CD4-positive, alpha-beta T cell treated with Interleukin-12 subunit alpha and Interleukin-12 subunit beta, for 1 hour (primary cell): Measurements from ENCODE around the gene WWC2.
A peak's percentile ranks its signal among the peaks of the same experiment; 100 is the strongest.
"Not testable (repeated sequence)": the region's sequence is repeated elsewhere in the genome, so short reads cannot be mapped to it uniquely, and the experiment has no call there.

Experiments
- DNase-seq: peaks from one replicate; pipeline ENCODE4 v3.0.0-alpha.2; 2020

WWC2 gene

DNA sequence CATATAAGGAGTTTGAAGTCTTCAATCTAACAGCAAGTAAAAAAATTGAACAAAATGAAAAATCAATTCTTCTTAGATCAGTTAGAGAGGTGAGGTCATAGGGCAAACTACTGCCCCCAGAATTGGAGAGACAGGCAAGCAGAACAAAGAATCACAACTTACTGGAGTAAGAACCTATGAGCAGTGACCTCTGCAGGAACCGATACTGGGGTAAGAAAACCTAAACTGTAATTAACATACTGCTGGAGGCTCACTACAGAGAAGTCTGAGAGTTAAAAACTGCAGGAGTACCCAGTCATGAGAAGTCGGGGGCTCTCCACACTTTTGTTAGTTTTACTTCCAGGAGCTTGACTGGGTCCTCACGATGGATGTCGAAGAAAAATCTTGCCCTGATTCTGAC is 205.0 kb downstream of the WWC2 start:
- no peak for DNase-seq

DNA sequence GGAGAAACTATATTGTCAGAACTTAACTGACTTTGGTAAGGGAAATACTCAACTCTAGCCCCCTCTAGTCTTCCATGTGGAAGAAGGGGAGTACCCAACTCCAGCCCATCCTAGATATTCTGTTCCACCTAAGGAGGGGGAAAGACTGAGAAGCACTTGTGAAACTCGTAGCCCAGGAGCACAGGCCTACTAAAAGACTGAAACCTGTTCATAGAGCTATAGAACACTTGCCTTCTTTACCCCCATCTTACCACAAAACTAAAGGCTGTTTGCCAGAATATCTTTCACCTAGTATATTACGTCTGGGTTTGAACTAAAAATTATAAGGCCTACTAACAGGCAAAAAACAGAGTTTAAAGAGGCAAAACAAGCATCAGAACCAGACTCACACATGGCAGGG is 205.5 kb downstream of the WWC2 start:
- DNase-seq, result no peak

DNA sequence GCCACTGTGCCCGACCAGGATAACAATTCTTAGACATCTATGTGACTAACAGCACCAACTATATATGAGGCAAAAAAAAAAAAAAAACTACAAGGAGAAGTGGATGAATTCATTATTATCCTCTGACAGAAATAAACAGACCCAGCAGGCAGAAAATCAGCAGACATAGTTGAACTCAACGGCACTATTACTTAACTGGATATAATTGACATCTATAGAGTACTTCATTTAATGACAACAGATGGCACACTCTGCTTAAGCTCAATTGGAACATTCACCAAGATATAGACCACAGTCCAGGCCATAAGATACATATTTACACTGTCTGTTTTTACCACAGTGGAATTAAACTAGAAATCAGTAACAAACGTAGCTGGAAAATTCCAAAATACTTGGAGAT is 207.8 kb downstream of the WWC2 start:
- DNase-seq, result no peak

DNA sequence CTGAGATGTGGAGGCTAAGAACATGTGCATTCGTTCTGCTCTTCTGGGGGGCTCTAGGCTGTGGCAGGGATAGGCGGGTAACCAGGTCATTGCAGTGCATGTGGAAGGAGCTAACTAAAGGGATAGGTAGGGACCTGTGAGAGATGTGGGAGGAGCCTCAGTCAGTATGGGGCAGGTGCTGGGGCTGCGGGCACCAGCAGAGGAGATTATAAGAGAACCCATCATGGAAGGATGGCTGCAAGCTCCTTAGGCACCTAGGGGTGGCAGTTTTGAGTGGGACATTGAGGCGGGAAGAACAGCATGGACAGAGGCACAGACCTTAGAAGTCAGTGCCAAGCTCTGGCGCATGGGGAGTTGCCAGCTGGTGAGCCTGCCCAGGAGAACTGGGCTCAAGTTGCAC is 213.8 kb downstream of the WWC2 start:
- DNase-seq, result no peak

DNA sequence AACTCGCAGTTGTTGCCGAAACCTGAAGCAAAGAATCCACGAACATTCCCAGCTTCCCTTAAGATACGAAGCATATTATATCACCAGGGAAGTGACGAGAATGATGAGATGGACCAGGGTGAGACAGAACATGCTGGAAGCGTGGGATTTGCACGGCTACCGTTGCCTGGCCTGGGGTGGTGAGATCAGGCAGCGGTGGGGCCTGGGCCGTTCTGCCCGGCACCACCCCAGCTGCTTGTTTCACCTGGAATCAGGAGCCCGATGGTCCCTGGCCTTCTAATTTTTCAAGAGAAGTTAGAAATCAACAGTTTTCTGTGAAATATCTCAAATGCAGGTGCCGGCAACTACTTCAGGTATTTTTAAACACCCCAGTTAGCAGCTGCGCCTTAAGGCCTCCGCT is 215.3 kb downstream of the WWC2 start:
- no peak for DNase-seq

DNA sequence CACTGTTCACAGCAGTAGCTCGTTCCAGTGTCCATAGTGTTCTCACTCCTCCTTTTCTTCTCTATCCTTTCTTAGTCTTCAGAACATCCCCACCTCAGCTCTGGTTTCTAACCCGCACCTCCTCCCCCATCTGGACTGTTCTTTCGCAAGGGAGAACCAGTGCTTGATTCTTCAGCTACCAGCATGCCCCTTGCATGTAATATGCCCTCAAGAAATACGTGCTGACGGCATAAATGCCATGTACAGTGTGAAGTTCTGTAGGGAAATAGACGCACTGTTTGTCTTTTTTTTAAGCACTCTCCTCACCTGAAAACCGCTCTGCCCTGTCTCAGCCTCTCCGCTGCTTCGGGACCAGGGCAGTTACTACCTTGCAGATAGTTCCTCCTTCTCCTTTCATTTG is 215.7 kb downstream of the WWC2 start:
- no peak for DNase-seq

DNA sequence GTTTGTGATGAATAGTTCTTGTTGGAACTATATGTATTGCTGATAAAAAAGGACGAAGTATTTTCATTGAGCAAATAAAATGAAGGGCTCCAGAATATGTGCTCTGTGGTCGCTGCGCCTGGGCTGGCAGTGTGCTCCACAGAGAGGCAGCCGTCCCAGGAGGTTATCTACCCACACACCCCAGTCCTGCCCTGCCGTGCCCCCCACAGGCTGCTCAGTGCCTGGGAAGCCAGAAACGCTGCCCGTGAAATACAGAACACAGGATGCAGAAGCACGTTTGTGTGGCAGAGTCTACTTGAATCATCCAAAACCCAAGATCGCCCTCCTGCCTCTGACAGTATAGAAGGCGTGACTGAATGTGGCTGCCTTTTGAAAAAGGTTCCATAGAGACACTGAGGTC is 219.6 kb downstream of the WWC2 start:
- no peak for DNase-seq

DNA sequence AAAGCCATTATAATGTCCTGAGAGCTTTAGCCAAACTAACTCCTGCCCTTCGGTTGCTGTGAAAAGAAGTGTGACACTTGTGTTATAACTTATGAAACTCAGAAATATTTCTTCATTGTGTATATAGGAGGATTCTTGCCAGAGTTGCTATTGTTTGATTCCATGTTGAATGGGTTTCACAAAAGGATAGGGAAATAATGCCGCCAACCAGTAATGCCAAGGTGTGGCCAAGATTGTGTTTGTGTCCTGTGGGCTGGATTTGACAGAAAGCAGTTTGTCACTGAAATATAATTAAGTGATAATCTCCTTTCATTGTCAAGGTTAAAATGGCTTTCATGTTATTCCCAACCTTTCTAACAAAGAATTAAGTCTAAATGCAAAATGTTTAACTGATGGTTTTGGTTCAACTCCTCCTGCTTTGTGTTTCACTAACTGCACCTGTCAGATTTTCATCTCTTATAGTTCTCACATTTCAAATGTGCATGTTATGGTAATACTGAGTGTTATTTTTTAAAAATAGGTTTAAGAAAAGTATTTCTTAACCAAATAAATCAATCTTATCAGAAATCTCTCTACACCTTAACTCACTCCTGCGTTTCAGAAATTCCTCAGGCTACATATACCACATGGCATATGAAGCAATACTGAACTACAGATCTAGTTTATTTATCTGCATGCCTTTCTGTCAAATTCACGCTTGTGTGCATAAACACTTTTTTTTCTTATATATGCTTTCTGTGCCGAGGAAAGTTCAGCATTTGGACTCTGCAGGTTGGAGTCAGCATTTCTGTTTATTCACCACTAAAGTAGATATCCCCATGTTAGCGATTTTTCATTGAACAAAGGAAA is 221.4 kb downstream of the WWC2 start, which contains the start of gene CLDN22:
CLDN22 (minus strand) TSS at position 66 of the 849 bp plus-strand sequence; CDS start at position 8, 58 bp downstream.
- no peak for DNase-seq

DNA sequence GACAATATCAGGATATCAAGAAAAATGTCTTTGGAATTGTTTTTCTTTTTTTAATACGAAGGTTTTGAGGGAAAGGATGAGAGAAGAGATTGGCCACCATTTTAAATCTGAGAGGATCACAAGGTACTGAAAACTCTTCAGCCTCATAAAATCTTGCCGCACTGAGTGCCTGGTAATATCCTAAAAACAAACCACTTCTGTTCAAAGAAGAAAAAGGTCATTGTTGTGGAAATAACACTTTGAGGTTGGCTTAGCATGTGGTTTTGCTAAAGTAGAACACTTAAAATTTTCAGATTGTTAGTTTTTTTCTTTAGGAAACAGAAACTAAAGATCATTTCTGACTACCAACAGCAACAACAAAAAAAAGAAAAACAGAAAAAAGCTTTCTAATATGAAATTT is 222.0 kb downstream of the WWC2 start:
- peak; percentile 7 for DNase-seq

DNA sequence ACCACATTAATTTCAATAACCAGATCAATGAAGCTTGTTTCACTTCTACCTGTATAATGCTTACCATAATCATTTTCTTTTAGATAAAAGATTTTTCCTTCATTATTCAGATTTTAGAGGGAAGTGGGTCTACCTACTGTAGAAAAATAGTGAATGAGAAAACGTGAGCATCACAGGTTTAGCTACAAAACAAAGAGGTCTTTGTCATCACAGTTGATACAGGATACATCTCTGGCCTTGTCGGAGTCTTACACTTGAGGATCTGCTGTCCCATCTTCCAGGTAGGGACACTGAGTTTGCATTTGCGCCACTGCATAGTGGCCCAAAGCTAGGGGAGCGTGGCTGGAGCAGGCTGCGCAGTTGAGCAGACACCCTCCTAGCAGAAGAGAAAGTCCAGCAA is 222.5 kb downstream of the WWC2 start:
- no peak for DNase-seq

DNA sequence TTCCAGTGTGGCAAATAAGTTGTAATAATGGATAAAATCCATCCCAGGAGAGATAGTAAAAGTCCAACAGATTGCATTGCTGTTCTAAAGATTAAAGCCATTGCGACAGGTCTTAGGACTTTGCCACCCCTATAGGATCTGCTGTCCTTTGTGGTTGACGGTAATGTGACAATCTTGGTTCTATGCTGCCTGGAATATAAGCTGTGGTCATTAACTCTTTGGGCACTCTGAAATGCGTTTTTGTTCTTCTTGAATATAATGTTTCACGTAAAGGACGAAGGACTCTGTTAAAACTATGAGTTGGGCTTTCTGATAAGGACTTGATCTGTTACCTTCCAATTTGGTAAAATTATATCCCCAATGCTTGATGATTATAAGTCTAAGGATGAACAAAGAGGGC is 223.3 kb downstream of the WWC2 start, which contains the start of gene CLDN24:
CLDN24 (minus strand) TSS at position 101 of the 400 bp plus-strand sequence; CDS start at position 101, 0 bp downstream.
- DNase-seq, result no peak

DNA sequence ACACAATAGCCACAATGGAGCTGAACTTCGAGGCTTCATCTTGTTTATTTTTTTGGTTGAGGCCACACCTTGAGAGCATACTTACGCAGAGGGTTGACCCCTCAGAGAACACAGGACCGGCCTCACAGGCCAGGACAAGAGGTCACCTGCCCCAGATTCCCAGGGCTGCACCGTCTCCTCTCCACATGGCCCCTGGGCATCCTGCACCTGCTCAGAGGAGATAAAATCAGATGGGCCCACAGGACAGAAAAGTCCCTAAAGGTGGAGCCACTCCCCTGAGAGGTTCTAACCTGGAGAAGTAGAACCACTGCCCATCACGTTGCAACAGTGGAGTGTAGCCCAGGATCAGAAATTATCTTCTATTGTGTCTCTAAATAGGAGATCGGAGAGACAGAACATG is 224.2 kb downstream of the WWC2 start:
- no peak for DNase-seq

DNA sequence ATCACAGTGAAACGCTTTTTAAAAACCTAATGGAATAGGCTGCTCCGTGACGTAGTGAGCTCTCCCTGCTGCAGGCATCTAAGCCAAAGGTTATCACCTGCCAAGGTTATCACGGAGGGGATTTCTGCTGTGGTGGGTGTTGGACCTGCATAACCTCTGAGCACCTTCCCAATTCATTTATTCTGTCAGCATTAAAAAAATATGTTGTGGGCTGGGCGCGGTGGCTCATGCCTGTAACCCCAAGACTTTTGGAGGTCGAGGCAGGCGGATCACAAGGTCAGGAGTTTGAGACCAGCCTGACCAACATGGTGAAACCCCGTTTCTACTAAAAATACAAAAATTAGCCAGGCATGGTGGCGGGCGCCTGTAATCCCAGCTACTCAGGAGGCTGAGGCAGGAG is 225.0 kb downstream of the WWC2 start:
- DNase-seq, result not testable (repeated sequence)

DNA sequence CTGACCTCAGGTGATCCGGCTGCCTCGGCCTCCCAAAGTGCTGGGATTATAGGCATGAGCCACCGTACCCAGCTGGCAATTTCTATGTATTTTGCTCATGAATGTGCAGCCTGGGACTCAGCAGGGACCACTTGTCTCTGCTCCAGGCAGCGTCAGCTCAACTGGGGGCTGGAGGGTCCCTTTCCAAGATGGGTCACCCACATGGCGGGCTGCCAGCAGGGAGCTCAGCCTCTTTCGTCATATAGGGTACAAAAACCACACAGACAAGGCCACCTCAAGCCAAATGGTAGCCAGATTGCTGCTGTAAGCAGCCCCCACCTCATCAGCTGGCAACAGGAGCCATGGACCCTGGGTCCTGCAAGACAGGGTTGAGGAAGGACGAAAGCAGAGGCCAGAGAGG is 225.6 kb downstream of the WWC2 start:
- no peak for DNase-seq

DNA sequence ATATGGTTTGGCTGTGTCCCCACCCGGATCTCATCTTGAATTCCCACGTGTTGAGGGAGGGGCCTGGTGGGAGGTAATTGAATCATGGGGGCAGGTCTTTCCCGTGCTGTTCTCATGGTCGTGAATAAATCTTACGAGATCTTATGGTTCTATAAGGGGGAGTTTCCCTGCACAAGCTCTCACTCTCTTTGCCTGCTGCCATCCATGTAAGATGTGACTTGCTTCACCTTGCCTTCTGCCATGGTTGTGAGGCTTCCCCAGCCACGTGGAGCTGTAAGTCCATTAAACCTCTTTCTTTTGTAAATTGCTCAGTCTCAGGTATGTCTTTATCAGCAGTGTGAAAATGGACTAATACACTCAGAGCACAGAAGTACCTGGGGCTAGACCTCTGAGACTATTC is 227.3 kb downstream of the WWC2 start:
- not testable (repeated sequence) for DNase-seq

DNA sequence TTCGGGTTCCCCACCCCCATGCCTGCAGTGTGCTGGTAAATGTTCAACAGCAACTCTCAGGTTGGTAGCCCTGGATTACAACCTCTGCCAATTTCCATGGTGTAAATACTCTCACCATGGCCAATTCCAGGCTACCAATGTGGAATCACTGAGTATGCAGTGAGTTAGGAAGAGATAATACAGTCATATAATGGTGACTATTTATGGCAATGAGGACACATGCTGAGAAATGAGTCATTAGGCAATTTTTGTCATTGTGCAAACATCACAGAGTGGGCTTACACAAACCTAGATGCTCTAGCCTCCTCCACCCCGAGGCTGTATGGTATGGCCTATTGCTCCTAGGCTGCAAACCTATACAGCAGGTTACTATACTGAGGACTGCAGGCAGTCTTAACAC is 227.8 kb downstream of the WWC2 start:
- DNase-seq, result no peak

DNA sequence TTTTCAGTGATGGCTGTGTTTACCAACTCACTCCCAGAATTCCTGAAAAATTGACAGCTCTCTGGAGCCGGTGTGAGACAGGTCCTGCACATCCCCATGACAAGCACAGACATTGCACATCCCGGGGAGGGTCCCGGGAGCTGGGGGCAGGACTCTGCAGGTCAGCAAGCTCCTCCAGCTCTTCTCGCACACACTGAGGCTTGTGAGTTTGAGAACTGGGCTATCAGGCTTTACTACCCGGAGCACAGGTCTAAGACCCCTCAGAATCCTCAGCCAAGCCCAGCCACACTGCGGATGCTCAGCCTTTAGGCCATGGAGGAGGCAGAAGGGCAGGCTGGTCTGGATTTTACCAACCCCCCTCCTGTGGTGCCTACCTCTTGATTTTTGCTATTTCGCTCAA is 228.8 kb downstream of the WWC2 start:
- DNase-seq, result no peak

DNA sequence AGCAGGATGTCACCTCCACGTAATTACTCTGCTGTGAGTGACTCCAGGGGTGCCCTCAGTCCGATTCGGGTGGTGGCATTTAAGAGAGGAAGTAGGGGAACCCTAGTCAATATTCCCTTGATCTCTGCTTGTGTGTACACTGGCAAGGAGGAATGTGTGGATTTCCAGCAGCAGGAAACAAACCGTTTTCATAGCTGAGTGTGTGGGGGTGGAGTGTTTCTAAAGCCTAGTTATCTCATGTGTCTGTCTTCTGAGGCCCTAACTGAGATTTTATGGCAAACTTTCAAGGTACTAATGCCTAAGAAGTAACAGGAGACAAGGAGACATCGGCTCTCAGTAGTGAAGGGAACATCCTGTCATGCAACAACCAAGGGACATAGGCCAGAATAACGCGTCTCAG is 229.8 kb downstream of the WWC2 start:
- DNase-seq, result no peak

DNA sequence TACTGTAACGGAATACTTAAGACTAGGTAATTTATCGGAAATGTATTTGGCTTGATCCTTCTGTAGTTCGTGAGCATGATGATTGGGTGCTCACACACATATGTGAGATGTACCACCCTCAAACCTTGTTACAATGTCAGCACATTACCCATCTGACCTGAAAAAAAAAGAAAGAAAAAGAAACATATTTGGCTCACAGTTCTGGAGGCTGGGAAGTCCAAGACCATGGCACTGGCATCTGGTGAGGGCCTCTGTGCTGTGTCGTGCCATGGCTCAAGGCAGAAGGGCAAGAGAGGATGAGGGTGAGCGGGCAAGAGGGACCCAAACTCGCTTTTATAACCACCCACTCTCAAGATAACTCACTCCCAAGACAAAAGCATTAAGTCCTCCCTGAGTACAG is 230.2 kb downstream of the WWC2 start:
- DNase-seq, result no peak

DNA sequence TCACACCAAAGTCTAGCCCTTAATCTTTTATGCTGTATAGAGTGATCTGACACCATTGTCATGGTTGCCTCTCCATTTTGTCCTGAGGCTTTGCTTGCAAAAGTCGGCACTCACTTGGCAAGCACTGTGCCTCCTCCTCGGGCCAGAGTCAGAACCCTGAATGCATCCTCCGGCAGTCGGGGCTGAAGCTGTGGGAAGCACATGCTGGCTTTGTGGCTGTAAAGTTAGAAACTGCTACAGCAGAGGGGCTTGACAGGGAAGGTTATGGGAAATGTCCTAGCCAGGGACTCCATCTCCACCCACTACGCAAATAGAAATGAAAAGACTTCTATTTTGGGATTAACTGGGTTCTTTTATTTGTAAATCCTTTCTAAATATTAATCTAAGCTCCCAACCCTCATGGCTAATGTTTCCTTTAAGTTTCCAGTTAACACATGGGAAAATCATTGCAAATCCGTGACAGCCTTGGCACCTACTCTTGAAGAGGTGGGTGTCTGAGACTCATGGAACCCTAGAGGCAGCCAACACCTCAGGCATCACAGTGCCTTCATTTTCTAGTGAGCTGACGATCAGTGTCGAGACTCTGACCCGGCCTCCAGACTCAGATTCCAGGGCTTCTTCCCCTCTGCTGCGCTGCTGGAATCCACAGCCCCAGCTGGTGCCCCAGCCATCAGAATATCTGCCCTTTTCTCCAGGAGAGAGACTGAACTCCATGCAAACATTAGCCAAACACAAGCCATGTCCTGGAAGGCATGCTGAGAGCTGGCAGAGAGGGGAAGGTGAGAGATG is 231.1 kb downstream of the WWC2 start:
- no peak for DNase-seq

DNA sequence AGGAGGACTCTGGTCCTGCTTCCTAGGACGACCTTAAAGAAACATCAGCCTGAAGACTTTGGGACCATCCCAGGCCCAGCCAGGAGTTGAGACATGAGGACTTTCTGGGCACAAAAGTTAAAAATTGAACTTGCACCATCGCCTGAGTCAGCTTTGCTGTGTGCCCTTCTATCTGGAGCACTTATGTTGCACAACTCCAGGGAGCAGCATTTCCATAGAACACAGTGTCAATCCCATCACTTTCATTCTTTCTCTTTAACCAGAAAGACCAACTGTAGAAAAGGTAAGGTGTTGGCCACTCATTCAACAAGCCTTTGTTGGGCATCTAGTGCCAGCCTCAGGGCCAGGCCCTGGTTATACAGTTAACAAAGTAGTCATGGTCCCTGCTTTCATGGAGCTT is 231.8 kb downstream of the WWC2 start:
- DNase-seq, result no peak

DNA sequence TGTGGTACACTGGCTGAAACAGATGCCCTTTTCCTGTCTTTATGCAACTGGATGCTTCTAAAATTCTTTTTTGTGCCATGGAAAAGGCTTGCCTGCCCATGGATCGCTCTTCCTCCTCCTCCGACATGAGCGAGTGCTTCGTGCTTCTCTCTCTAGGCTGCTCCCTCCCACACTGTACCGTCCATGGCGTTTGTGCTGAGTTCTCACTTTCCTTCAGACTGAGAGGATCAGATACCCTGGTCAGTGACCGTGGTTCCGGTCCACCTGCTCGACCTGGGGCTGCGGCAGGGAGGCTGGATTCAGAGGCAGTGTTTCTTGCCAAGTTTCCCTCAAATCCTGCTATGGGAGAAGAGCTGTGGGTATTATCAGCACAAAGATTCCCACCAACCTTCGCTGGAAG is 233.4 kb downstream of the WWC2 start:
- DNase-seq, result no peak

DNA sequence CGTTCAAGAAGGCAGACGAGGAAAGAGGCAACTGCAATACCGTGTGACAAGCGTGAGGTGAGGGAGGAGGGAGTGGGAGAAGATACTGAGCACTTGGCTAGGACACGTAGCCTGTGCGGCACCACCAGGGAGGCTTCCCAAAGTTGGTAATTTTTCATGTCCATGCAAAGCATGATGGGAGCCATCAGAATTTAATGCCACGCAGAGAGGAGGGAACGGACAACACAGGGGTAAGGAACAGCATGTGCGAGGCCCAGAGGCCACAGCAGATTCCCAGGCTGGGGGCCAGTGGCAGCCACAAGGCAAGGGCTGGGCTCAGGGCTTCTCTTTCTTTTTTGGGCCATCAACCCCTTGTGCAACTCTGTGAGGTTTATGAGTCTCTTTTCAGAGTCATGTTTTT is 234.1 kb downstream of the WWC2 start:
- no peak for DNase-seq

DNA sequence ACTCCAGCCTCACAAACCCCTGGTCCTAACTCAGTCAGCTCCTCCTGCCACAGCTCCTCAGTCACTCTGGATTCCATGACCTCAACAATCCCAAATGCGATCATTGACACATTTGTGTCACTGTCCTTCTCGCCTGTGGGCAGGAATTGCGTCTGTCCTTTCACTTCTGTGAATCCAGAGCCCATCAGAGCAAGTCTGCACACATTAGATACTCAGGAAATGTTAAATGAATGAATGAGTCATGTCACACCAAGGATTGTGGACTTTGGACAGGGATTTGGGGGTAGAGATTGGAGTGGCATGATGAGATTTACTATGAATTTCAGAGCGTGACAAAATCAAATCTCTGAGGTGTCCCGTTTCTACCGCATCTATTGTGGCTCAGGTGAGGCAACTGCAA is 234.9 kb downstream of the WWC2 start:
- DNase-seq, result no peak
